ENCODE measurements around the gene CEP170. TPM values are rescaled to one million over a fixed set of nuclear protein-coding genes. Genes with fewer than 3 reads are reported as not detected.

CEP170 gene
- total RNA-seq (ENCODE audit: insufficient read depth, low replicate concordance): 97.3 TPM

GRCh38 chr1:243254927-243255790, at the start of gene CEP170:
CEP170 (minus strand) TSS chr1:243255281; CDS start chr1:243225280, 30,001 bp downstream.
- DNase-seq (ENCODE audit: low spot score): peak; percentile 99

GRCh38 chr1:243301059-243301458, 46.0 kb upstream of the CEP170 start:
- no peak for DNase-seq (ENCODE audit: low spot score)

- DNase-seq (ENCODE audit: low spot score): no peak
Observed at GRCh38 chr1:243299069-243299468, 44.0 kb upstream of the CEP170 start.

GRCh38 chr1:243294723-243295121, 39.6 kb upstream of the CEP170 start:
- DNase-seq (ENCODE audit: low spot score): no peak

- DNase-seq (ENCODE audit: low spot score): no peak
Observed at GRCh38 chr1:243293941-243294722, 39.1 kb upstream of the CEP170 start.

- no peak for DNase-seq (ENCODE audit: low spot score)
Observed at GRCh38 chr1:243292117-243292516, 37.0 kb upstream of the CEP170 start.

- DNase-seq (ENCODE audit: low spot score): no peak
Observed at GRCh38 chr1:243291292-243291691, 36.2 kb upstream of the CEP170 start.

- DNase-seq (ENCODE audit: low spot score): no peak
Observed at GRCh38 chr1:243288062-243288461, 33.0 kb upstream of the CEP170 start.

- DNase-seq (ENCODE audit: low spot score): peak; percentile 50
Observed at GRCh38 chr1:243287652-243288051, 32.6 kb upstream of the CEP170 start.

- peak; percentile 5 for DNase-seq (ENCODE audit: low spot score)
Observed at GRCh38 chr1:243287123-243287460, 32.0 kb upstream of the CEP170 start.

GRCh38 chr1:243286409-243287122, 31.5 kb upstream of the CEP170 start:
- peak; percentile 49 for DNase-seq (ENCODE audit: low spot score)

GRCh38 chr1:243281672-243282071, 26.6 kb upstream of the CEP170 start:
- DNase-seq (ENCODE audit: low spot score): no peak

- DNase-seq (ENCODE audit: low spot score): no peak
Observed at GRCh38 chr1:243280571-243281129, 25.6 kb upstream of the CEP170 start.

GRCh38 chr1:243275316-243275715, 20.2 kb upstream of the CEP170 start:
- no peak for DNase-seq (ENCODE audit: low spot score)

GRCh38 chr1:243273945-243274344, 18.9 kb upstream of the CEP170 start:
- no peak for DNase-seq (ENCODE audit: low spot score)

- peak; percentile 86 for DNase-seq (ENCODE audit: low spot score)
Observed at GRCh38 chr1:243273506-243273905, 18.4 kb upstream of the CEP170 start.

- DNase-seq (ENCODE audit: low spot score): peak; percentile 94
Observed at GRCh38 chr1:243272401-243272800, 17.3 kb upstream of the CEP170 start.

GRCh38 chr1:243271996-243272395, 16.9 kb upstream of the CEP170 start:
- peak; percentile 60 for DNase-seq (ENCODE audit: low spot score)

- DNase-seq (ENCODE audit: low spot score): peak; percentile 17
Observed at GRCh38 chr1:243270097-243270864, 15.2 kb upstream of the CEP170 start.

GRCh38 chr1:243269461-243269801, 14.3 kb upstream of the CEP170 start:
- no peak for DNase-seq (ENCODE audit: low spot score)

Data from umbilical cord (tissue), 2 donors.